Hepatocyte (in vitro differentiated cells): Measurements from ENCODE around the gene NPAS3. TPM values are rescaled to one million over a fixed set of nuclear protein-coding genes. Genes with fewer than 3 reads are reported as not detected.

ENCODE experiments used
- DNase-seq: peaks from one replicate; pipeline ENCODE4 v3.0.0-alpha.2; 2016; ENCODE audit warnings: low spot score
- H2AFZ ChIP-seq: fragments of 200-600 bp; sonication (generic); 2 replicates; pipeline ENCODE4 v1.6.0; 2016; ENCODE audit warnings: antibody characterized with exemption, mild to moderate bottlenecking
- H3K27ac ChIP-seq: fragments of 200-600 bp; sonication (generic); 2 replicates; pipeline ENCODE4 v1.5.1; 2016; ENCODE audit warnings: mild to moderate bottlenecking
- H3K27me3 ChIP-seq: fragments of 200-600 bp; sonication (generic); 2 replicates; pipeline ENCODE4 v1.6.1; 2016
- H3K36me3 ChIP-seq: fragments of 200-600 bp; sonication (generic); replicated peaks from 2 replicates; pipeline ENCODE4 v1.5.1; 2016; ENCODE audit warnings: low read depth; ENCODE audit not compliant: insufficient read depth
- H3K4me1 ChIP-seq: fragments of 200-600 bp; sonication (generic); 2 replicates; pipeline ENCODE4 v1.5.1; 2016; ENCODE audit warnings: mild to moderate bottlenecking, moderate library complexity; ENCODE audit not compliant: insufficient read depth
- H3K4me2 ChIP-seq: fragments of 200-600 bp; sonication (generic); 2 replicates; pipeline ENCODE4 v1.6.0; 2016
- H3K4me3 ChIP-seq: fragments of 200-600 bp; sonication (generic); 2 replicates; pipeline ENCODE4 v1.5.1; 2016; ENCODE audit warnings: mild to moderate bottlenecking
- H3K79me2 ChIP-seq: fragments of 200-600 bp; sonication (generic); 2 replicates; pipeline ENCODE4 v1.6.0; 2017; ENCODE audit warnings: mild to moderate bottlenecking
- H3K9me2 ChIP-seq: fragments of 200-600 bp; sonication (generic); replicated peaks from 2 replicates; pipeline ENCODE4 v1.6.0; 2017; ENCODE audit warnings: mild to moderate bottlenecking; ENCODE audit not compliant: insufficient read depth
- H3K9me3 ChIP-seq: fragments of 200-600 bp; sonication (generic); 2 replicates; pipeline ENCODE4 v1.5.1; 2016; ENCODE audit warnings: low read depth, mild to moderate bottlenecking
- H4K20me1 ChIP-seq: fragments of 200-600 bp; sonication (generic); 2 replicates; pipeline ENCODE4 v1.6.0; 2016; ENCODE audit warnings: mild to moderate bottlenecking; ENCODE audit not compliant: insufficient read depth, poor library complexity, severe bottlenecking
- EZH2 ChIP-seq: fragments of 200-600 bp; sonication (generic); IDR thresholded peaks from 2 replicates; pipeline ENCODE4 v1.6.1; 2016; ENCODE audit warnings: antibody characterized with exemption, mild to moderate bottlenecking, borderline replicate concordance
- EZH2phosphoT487 ChIP-seq: fragments of 200-600 bp; sonication (generic); IDR thresholded peaks from one replicate; pipeline ENCODE4 v1.6.1; 2018; ENCODE audit warnings: antibody characterized with exemption, mild to moderate bottlenecking, low read depth, moderate library complexity; ENCODE audit not compliant: unreplicated experiment, severe bottlenecking
- WGBS: methylation state at CpG from one replicate; pipeline ENCODE4 v1.1.6; 2016; ENCODE audit warnings: low lambda C conversion rate; ENCODE audit errors: missing lambda C conversion rate; 5-methylcytosine and 5-hydroxymethylcytosine counted together
- polyA plus RNA-seq: library from polyadenylated mRNA; unstranded; fragments of >200 nt; fragmentation: Nextera tagmentation; extraction: Ambion mirVana; gene quantifications from 2 replicates; pipeline ENCODE4 v1.2.1, GENCODE V29; 2016
- total RNA-seq: library from RNA; depleted of rRNA; stranded (reverse); fragments of >200 nt; gene quantifications from 2 replicates; pipeline ENCODE4 v1.2.3, GENCODE V29; 2014
- TF ChIP-seq, protein P1 (sequence below): fragments of 200-600 bp; sonication (generic); IDR thresholded peaks from 2 replicates; pipeline ENCODE4 v1.5.1; 2016; ENCODE audit warnings: antibody characterized with exemption, mild to moderate bottlenecking; ENCODE audit not compliant: poor library complexity

Gene NPAS3
- total and polyA plus RNA-seq, 2 experiments from 2014 or later = 0.11 to 1.1 TPM

DNA sequence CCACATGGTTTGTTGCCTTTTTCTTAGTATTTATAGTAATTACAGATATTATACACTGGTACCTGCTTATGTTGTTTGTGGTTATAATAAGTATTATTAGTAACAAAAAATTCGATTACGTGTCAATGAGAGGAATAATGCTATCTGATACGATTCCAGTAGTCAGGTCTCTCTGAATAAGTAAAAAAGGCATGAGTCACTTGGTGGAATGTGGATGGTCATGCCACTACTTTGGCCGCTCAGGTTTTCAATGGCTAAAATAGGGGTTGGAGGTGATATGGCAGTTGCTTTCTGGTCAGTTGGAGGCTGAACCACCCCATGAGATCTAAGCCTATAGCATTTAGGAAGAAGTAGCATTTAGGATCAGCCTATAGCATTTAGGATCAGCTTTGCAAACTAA, 255.9 kb downstream of the NPAS3 start:
- H3K27ac ChIP-seq = no peak overlapping the region
- no peak for TF ChIP-seq EZH2phosphoT487
- no peak for TF ChIP-seq EZH2
- TF ChIP-seq, protein P1, sequence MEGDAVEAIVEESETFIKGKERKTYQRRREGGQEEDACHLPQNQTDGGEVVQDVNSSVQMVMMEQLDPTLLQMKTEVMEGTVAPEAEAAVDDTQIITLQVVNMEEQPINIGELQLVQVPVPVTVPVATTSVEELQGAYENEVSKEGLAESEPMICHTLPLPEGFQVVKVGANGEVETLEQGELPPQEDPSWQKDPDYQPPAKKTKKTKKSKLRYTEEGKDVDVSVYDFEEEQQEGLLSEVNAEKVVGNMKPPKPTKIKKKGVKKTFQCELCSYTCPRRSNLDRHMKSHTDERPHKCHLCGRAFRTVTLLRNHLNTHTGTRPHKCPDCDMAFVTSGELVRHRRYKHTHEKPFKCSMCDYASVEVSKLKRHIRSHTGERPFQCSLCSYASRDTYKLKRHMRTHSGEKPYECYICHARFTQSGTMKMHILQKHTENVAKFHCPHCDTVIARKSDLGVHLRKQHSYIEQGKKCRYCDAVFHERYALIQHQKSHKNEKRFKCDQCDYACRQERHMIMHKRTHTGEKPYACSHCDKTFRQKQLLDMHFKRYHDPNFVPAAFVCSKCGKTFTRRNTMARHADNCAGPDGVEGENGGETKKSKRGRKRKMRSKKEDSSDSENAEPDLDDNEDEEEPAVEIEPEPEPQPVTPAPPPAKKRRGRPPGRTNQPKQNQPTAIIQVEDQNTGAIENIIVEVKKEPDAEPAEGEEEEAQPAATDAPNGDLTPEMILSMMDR = no peak
- DNase-seq = no peak
- H3K4me2 ChIP-seq = no peak overlapping the region
- 94% methylated on average over 4 of the region's 4 CpGs for WGBS
- no peaks in the 10 kb centered on the region for H3K9me3 ChIP-seq
- no peak overlapping the region for H3K4me3 ChIP-seq
- H3K79me2 ChIP-seq = no peaks in the 10 kb centered on the region
- no peaks in the 10 kb centered on the region for H3K36me3 ChIP-seq
- no peaks in the 10 kb centered on the region for H3K9me2 ChIP-seq
- H4K20me1 ChIP-seq = no peaks in the 10 kb centered on the region
- no peaks in the 10 kb centered on the region for H3K27me3 ChIP-seq
- H3K4me1 ChIP-seq = no peaks in the 10 kb centered on the region
- no peak overlapping the region for H2AFZ ChIP-seq

DNA sequence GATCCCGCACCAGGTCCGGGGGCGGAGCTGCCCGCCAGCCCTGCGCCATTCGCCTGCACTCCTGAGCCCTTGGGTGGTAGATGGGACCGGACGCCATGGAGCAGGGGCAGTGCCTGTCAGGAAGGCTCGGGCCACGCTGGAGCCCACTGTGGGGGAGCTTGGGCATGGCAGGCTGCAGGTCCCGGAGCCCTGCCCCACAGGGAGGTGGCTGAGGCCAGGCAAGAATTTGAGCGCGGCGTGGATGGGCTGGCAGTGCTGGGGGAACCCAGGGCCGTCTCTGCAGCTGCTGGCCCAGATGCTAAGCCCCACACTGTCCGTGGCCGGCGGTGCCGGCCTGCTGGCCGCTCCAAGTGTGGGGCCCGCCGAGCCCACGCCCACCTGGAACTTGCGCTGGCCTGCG, 260.0 kb downstream of the NPAS3 start:
- WGBS = 95% methylated on average over 25 of the region's 25 CpGs
- no peaks in the 10 kb centered on the region for H3K79me2 ChIP-seq
- H2AFZ ChIP-seq = no peak overlapping the region
- H3K4me1 ChIP-seq = no peaks in the 10 kb centered on the region
- DNase-seq = no peak
- H4K20me1 ChIP-seq = no peaks in the 10 kb centered on the region
- H3K4me2 ChIP-seq = no peak overlapping the region
- H3K36me3 ChIP-seq = no peaks in the 10 kb centered on the region
- no peak overlapping the region for H3K4me3 ChIP-seq
- no peak overlapping the region for H3K27ac ChIP-seq
- no peaks in the 10 kb centered on the region for H3K9me2 ChIP-seq
- no peaks in the 10 kb centered on the region for H3K27me3 ChIP-seq
- H3K9me3 ChIP-seq = no peaks in the 10 kb centered on the region
- TF ChIP-seq EZH2phosphoT487 = no peak
- no peak for TF ChIP-seq EZH2
- TF ChIP-seq, protein P1 = no peak

DNA sequence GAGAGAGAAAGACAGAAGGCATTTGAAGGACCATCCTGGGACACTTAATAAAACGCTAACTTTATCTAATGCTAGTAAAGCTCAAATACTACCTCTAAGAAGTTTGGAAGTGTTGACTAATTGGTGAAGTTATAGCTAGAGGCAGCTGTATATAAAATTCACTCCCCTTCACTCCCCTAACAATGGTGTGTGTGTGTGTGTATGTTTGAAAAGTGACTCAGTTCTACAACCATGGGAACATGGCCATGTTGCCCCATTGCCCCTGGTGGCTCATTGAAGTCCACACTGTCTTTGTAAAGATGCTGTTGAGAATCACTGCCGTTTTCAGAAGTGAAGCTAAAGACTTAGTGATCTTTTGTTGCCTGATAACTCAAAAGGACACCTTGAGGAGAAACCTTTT, 262.4 kb downstream of the NPAS3 start:
- H2AFZ ChIP-seq = no peak overlapping the region
- H3K9me3 ChIP-seq = no peaks in the 10 kb centered on the region
- H3K4me3 ChIP-seq = no peak overlapping the region
- 85% methylated on average over 2 of the region's 2 CpGs for WGBS
- H3K9me2 ChIP-seq = no peaks in the 10 kb centered on the region
- no peak for DNase-seq
- no peaks in the 10 kb centered on the region for H3K27me3 ChIP-seq
- no peaks in the 10 kb centered on the region for H3K4me1 ChIP-seq
- H3K27ac ChIP-seq = no peak overlapping the region
- H3K4me2 ChIP-seq = no peak overlapping the region
- TF ChIP-seq, protein P1 = no peak
- TF ChIP-seq EZH2phosphoT487 (no peak), EZH2 (no peak)
- no peaks in the 10 kb centered on the region for H3K79me2 ChIP-seq
- H4K20me1 ChIP-seq = no peaks in the 10 kb centered on the region
- H3K36me3 ChIP-seq = no peaks in the 10 kb centered on the region

DNA sequence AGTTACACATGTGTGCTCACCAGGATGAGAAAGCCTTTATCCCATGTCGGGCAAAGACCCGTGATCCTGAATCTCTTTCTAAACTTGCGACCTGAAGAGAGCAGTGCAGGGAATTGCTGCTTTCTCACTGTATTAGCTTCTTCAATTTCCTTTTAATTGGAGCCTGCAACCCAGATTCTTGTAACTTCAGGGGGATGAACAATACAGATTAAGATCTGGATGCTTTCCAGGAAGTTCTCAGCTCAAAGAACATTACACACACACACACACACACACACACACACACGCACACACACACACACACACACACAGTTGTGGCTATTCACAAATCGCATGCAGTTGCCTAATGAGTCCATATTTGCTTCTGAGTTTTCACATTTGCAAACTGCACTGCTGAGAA, 268.3 kb downstream of the NPAS3 start:
- no peaks in the 10 kb centered on the region for H3K4me1 ChIP-seq
- no peaks in the 10 kb centered on the region for H3K9me2 ChIP-seq
- H3K4me2 ChIP-seq = no peak overlapping the region
- H3K27me3 ChIP-seq = no peaks in the 10 kb centered on the region
- no peak for DNase-seq
- 63% methylated on average over 5 of the region's 5 CpGs for WGBS
- H3K9me3 ChIP-seq = no peaks in the 10 kb centered on the region
- H3K27ac ChIP-seq = no peak overlapping the region
- no peaks in the 10 kb centered on the region for H4K20me1 ChIP-seq
- TF ChIP-seq EZH2 = no peak
- TF ChIP-seq, protein P1 = no peak
- TF ChIP-seq EZH2phosphoT487 = no peak
- no peak overlapping the region for H3K4me3 ChIP-seq
- H3K79me2 ChIP-seq = no peaks in the 10 kb centered on the region
- H2AFZ ChIP-seq = no peak overlapping the region
- no peaks in the 10 kb centered on the region for H3K36me3 ChIP-seq
